Neural cell (in vitro differentiated cells): ENCODE data around the gene IQSEC1. TPM values are rescaled to one million over a fixed set of nuclear protein-coding genes. Genes with fewer than 3 reads are reported as not detected.

Source experiments
- H2AFZ ChIP-seq: fragments of 200-600, 300-800 bp; sonication (generic), shearing (Covaris generic); 2 replicates; pipeline ENCODE4 v1.6.0; 2014; ENCODE audit warnings: low read depth, mild to moderate bottlenecking, antibody characterized with exemption, low read length, moderate library complexity
- H3F3A ChIP-seq: fragments of 200-600 bp; shearing (Covaris generic); 2 replicates; pipeline ENCODE4 v1.6.1; 2016; ENCODE audit warnings: mild to moderate bottlenecking, moderate library complexity, mixed read lengths, antibody characterized with exemption, low read length; ENCODE audit not compliant: insufficient read depth, poor library complexity, severe bottlenecking
- H3K27ac ChIP-seq: fragments of 200-600, 300-800 bp; sonication (generic), shearing (Covaris generic); 2 replicates; pipeline ENCODE4 v1.5.1; 2014; ENCODE audit warnings: mild to moderate bottlenecking, low read length, moderate library complexity
- H3K27me3 ChIP-seq: fragments of 300-800, 200-600 bp; sonication (generic), shearing (Covaris generic); 2 replicates; pipeline ENCODE4 v1.6.0; 2014; ENCODE audit warnings: mild to moderate bottlenecking, low read depth, low read length, moderate library complexity; ENCODE audit not compliant: insufficient read depth
- H3K36me3 ChIP-seq: fragments of 300-800, 200-600 bp; sonication (generic), shearing (Covaris generic); 2 replicates; pipeline ENCODE4 v1.5.1; 2014; ENCODE audit warnings: mild to moderate bottlenecking, antibody characterized with exemption, low read length, moderate library complexity; ENCODE audit not compliant: insufficient read depth
- H3K4me2 ChIP-seq: fragments of 300-800, 200-600 bp; sonication (generic), shearing (Covaris generic); 2 replicates; pipeline ENCODE4 v1.6.0; 2014; ENCODE audit warnings: mild to moderate bottlenecking, low read length
- H3K4me3 ChIP-seq: fragments of 300-800, 200-600 bp; sonication (generic), shearing (Covaris generic); 2 replicates; pipeline ENCODE4 v1.5.1; 2014; ENCODE audit warnings: mild to moderate bottlenecking, low read length, moderate library complexity
- H3K79me2 ChIP-seq: fragments of 200-600 bp; shearing (Covaris generic); replicated peaks from 2 replicates; pipeline ENCODE4 v1.6.0; 2014; ENCODE audit warnings: mild to moderate bottlenecking, low read length, moderate library complexity; ENCODE audit not compliant: insufficient read depth
- H3K9ac ChIP-seq: fragments of 300-800, 200-600 bp; sonication (generic), shearing (Covaris generic); 2 replicates; pipeline ENCODE4 v1.6.1; 2016; ENCODE audit warnings: mild to moderate bottlenecking, low read length, mixed read lengths
- H3K9me2 ChIP-seq: fragments of 200-600 bp; shearing (Covaris generic); 2 replicates; pipeline ENCODE4 v1.6.1; 2016; ENCODE audit warnings: mild to moderate bottlenecking, low read length, mixed read lengths; ENCODE audit not compliant: insufficient read depth
- H3K9me3 ChIP-seq: fragments of 200-600, 300-800 bp; sonication (generic), shearing (Covaris generic); 2 replicates; pipeline ENCODE4 v1.6.1; 2016; ENCODE audit warnings: mild to moderate bottlenecking, mixed run types, low read length, moderate library complexity, mixed read lengths
- H4K20me1 ChIP-seq: fragments of 200-600 bp; shearing (Covaris generic); 2 replicates; pipeline ENCODE4 v1.6.1; 2016; ENCODE audit warnings: mild to moderate bottlenecking, mixed run types; ENCODE audit not compliant: insufficient read depth
- EP300 ChIP-seq: fragments of 450-650 bp; conservative IDR thresholded peaks from 2 replicates; pipeline ENCODE4 v1.6.1; 2014; ENCODE audit warnings: antibody characterized with exemption, mild to moderate bottlenecking, moderate library complexity; ENCODE audit not compliant: poor library complexity, severe bottlenecking
- EZH2 ChIP-seq: fragments of 200-600, 300-800 bp; shearing (Covaris generic), sonication (generic); IDR thresholded peaks from 2 replicates; pipeline ENCODE4 v1.6.1; 2014; ENCODE audit warnings: antibody characterized with exemption, low read length, borderline replicate concordance, mild to moderate bottlenecking; ENCODE audit not compliant: insufficient read depth, poor library complexity, severe bottlenecking
- MXI1 ChIP-seq: fragments of 450-650 bp; conservative IDR thresholded peaks from 2 replicates; pipeline ENCODE4 v1.6.1; 2014; ENCODE audit warnings: antibody characterized with exemption, mild to moderate bottlenecking; ENCODE audit not compliant: poor library complexity, severe bottlenecking
- POLR2AphosphoS5 ChIP-seq: IDR thresholded peaks from 2 replicates; pipeline ENCODE4 v1.6.1; 2012
- RAD21 ChIP-seq: fragments of 450-650 bp; conservative IDR thresholded peaks from 2 replicates; pipeline ENCODE4 v1.6.1; 2014; ENCODE audit warnings: antibody characterized with exemption, mild to moderate bottlenecking, moderate library complexity
- REST ChIP-seq: IDR thresholded peaks from 2 replicates; pipeline ENCODE4 v1.6.1; 2012; ENCODE audit warnings: borderline replicate concordance
- SMC3 ChIP-seq: fragments of 450-650 bp; conservative IDR thresholded peaks from 2 replicates; pipeline ENCODE4 v1.6.1; 2014; ENCODE audit warnings: antibody characterized with exemption, mild to moderate bottlenecking, moderate library complexity; ENCODE audit not compliant: poor library complexity
- TAF1 ChIP-seq: IDR thresholded peaks from 2 replicates; pipeline ENCODE4 v1.6.1; 2012; ENCODE audit warnings: low read depth
- polyA plus RNA-seq: library from polyadenylated mRNA; depleted of rRNA; stranded (reverse); fragments of >200 nt; gene quantifications from 2 replicates; pipeline ENCODE4 v1.2.3, GENCODE V29; 2014
- TF ChIP-seq, protein P1 (sequence below): fragments of 450-650 bp; IDR thresholded peaks from 2 replicates; pipeline ENCODE4 v1.5.1; 2014; ENCODE audit warnings: antibody characterized with exemption, mild to moderate bottlenecking, moderate library complexity; ENCODE audit not compliant: poor library complexity, severe bottlenecking

IQSEC1 gene
- polyA plus RNA-seq, 1 donor from 2014 or later = 6.0 TPM

DNA sequence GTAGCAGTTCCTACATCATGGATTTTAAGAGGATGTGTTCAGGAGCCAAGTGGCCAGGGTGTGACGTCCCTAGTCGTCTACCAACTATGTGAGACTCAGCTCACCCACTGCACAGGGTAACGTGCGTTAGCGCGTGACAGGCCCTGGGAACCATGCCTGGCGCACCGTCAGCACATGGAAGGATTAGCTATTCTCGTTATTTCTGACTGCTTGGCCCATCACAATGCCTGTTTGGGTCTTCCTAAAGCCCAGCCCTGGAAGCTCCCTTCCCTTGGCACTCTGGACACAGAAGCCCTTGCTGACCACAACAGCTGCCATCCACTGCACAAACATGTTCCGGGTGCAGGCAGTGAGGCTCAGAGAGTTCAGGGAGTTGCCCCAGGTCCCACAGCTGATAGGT is 140.9 kb downstream of the IQSEC1 start:
- Histone ChIP-seq H3K36me3 (no peaks in the 10 kb centered on the region), H3F3A (no peaks in the 10 kb centered on the region), H3K9me3 (no peaks in the 10 kb centered on the region), H3K9me2 (no peaks in the 10 kb centered on the region), H3K27me3 (no peaks in the 10 kb centered on the region), H2AFZ (no peak overlapping the region), H3K4me2 (no peak overlapping the region), H3K9ac (no peak overlapping the region), H3K4me3 (no peak overlapping the region), H3K79me2 (no peaks in the 10 kb centered on the region), H4K20me1 (no peaks in the 10 kb centered on the region), H3K27ac (no peak overlapping the region)
- TF ChIP-seq MXI1 (no peak), TAF1 (no peak), RAD21 (no peak), POLR2AphosphoS5 (no peak), SMC3 (no peak), REST (no peak), EZH2 (no peak), EP300 (no peak)
- TF ChIP-seq, protein P1, sequence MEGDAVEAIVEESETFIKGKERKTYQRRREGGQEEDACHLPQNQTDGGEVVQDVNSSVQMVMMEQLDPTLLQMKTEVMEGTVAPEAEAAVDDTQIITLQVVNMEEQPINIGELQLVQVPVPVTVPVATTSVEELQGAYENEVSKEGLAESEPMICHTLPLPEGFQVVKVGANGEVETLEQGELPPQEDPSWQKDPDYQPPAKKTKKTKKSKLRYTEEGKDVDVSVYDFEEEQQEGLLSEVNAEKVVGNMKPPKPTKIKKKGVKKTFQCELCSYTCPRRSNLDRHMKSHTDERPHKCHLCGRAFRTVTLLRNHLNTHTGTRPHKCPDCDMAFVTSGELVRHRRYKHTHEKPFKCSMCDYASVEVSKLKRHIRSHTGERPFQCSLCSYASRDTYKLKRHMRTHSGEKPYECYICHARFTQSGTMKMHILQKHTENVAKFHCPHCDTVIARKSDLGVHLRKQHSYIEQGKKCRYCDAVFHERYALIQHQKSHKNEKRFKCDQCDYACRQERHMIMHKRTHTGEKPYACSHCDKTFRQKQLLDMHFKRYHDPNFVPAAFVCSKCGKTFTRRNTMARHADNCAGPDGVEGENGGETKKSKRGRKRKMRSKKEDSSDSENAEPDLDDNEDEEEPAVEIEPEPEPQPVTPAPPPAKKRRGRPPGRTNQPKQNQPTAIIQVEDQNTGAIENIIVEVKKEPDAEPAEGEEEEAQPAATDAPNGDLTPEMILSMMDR = no peak

DNA sequence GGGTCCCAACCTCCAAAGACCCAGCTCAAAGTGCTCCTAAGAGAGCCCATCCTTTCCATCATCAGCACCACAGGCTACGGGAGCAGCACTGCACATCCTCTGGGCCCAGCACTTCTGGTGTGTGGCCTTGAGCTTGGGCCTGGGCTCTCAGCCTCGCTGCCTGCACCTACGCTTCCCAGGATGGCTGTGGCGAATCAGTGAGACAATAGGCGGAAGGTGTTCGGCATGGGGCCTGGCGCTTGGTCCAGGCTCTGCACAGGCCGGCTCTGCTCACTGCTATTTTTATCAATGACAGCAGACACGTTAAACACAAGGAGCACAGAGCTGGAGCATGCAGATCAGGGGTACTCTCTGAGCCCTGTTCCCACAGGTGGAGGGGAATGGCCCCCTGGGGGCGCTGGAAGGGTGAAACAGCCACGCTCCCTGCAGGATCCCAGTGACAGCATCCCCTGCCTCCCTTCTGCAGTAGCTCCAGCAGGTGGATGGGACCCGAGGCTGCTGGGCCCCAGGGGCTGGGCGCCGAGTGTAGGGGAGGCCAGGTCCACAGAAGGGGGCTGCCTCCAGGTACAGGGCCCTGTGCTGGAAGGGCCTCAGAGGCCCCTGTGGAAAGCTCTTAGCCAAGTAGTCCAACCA is 141.8 kb downstream of the IQSEC1 start:
- Histone ChIP-seq H4K20me1 (no peaks in the 10 kb centered on the region), H3K9me3 (no peaks in the 10 kb centered on the region)

More for the DNA sequence above, 141.8 kb downstream of the IQSEC1 start:
- no peak overlapping the region for H3K4me2 ChIP-seq
- TF ChIP-seq, protein P1 = no peak
- TF ChIP-seq RAD21 (no peak), TAF1 (no peak), MXI1 (no peak), SMC3 (no peak), REST (no peak)
- H3K4me3 ChIP-seq = no peak overlapping the region
- H3K27ac ChIP-seq = no peak overlapping the region
- no peak overlapping the region for H3K9ac ChIP-seq
- no peak overlapping the region for H2AFZ ChIP-seq
- H3K9me2 ChIP-seq = no peaks in the 10 kb centered on the region
- no peaks in the 10 kb centered on the region for H3K79me2 ChIP-seq
- H3K36me3 ChIP-seq = no peaks in the 10 kb centered on the region
- no peaks in the 10 kb centered on the region for H3K27me3 ChIP-seq
- H3F3A ChIP-seq = no peaks in the 10 kb centered on the region
